H1 (cell line): ENCODE measurements around the gene FCN2. TPM values are rescaled to one million over a fixed set of nuclear protein-coding genes. Genes with fewer than 3 reads are reported as not detected.

Experiments
- CBX5 ChIP-seq: fragments of 300-800, 300-1000 bp; sonication (generic); IDR thresholded peaks from 2 replicates; pipeline ENCODE4 v1.7.1; 2016; ENCODE audit warnings: antibody characterized with exemption, low read length, low read depth
- EZH2 ChIP-seq: fragments of 200-600 bp; sonication (generic); IDR thresholded peaks from 2 replicates; pipeline ENCODE4 v1.7.1; 2012; ENCODE audit warnings: low read depth, mild to moderate bottlenecking, moderate library complexity, low read length, inconsistent platforms; ENCODE audit not compliant: severe bottlenecking
- polyA plus RNA-seq, 7 experiments: library from polyadenylated mRNA; depleted of rRNA in 3 of 7; stranded (reverse) in 5 of 7; unstranded in 2 of 7; fragments of >200 nt in 5 of 7; fragments of 200-250 nt in 2 of 7; gene quantifications; 1 replicate in 5 of 7; 2 replicates in 1 of 7; 4 replicates in 1 of 7; pipeline versions ENCODE4 v1.2.1 to v1.2.3, GENCODE V29; 2011 to 2013; ENCODE audit warnings: missing spikeins in 2 of 7, mixed read lengths in 2 of 7
- total RNA-seq: library from RNA; stranded (reverse); fragmentation: NEBNext Ultra II Directional; extraction: Animal tissue kit (Norgen Biotek cat#: 25700); gene quantifications from 2 replicates; pipeline ENCODE4 v1.2.1, GENCODE V29; 2021
- TF ChIP-seq, protein P1 (sequence below): fragments of 300-600 bp; sonication (generic); IDR thresholded peaks from 2 replicates; pipeline ENCODE4 v1.7.1; 2012; ENCODE audit warnings: low read length, moderate library complexity, mild to moderate bottlenecking, inconsistent platforms; ENCODE audit not compliant: insufficient replicate concordance

The FCN2 gene
- total and polyA plus RNA-seq, 2 of the 8 experiments (the other 6 are each of a cell fraction or from before 2014, with no cell fraction given) = not detected

DNA sequence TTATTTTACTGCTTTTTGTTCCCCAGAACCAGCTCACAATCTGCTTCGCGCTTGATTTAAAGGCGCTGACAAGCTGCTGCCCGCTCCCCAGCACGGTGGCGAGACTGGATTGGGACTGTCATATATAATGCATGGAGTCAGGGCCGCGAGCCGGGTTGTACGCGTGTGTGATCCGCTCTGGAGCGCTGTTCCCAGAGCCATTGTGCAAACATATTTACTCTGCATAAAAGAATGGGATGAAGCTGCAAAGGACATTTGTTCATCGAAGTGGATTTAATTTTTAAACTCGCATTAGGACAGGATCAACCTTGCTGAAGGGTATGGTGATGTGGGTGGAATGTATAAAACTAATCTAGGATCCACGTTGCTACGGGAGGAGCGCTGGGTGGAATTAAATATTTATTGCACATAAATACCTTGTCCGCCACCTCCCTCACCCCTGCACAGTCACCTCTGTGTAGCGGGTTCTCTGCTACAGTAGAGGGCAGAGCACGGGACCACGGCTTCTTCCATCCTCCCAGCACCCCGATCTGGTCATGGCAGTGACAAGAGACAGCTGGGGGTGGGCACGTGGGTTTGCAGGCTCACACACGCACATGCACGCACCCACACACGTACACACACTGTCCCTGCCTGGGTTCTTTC is 55.2 kb downstream of the FCN2 start (continued):
- TF ChIP-seq, protein P1, sequence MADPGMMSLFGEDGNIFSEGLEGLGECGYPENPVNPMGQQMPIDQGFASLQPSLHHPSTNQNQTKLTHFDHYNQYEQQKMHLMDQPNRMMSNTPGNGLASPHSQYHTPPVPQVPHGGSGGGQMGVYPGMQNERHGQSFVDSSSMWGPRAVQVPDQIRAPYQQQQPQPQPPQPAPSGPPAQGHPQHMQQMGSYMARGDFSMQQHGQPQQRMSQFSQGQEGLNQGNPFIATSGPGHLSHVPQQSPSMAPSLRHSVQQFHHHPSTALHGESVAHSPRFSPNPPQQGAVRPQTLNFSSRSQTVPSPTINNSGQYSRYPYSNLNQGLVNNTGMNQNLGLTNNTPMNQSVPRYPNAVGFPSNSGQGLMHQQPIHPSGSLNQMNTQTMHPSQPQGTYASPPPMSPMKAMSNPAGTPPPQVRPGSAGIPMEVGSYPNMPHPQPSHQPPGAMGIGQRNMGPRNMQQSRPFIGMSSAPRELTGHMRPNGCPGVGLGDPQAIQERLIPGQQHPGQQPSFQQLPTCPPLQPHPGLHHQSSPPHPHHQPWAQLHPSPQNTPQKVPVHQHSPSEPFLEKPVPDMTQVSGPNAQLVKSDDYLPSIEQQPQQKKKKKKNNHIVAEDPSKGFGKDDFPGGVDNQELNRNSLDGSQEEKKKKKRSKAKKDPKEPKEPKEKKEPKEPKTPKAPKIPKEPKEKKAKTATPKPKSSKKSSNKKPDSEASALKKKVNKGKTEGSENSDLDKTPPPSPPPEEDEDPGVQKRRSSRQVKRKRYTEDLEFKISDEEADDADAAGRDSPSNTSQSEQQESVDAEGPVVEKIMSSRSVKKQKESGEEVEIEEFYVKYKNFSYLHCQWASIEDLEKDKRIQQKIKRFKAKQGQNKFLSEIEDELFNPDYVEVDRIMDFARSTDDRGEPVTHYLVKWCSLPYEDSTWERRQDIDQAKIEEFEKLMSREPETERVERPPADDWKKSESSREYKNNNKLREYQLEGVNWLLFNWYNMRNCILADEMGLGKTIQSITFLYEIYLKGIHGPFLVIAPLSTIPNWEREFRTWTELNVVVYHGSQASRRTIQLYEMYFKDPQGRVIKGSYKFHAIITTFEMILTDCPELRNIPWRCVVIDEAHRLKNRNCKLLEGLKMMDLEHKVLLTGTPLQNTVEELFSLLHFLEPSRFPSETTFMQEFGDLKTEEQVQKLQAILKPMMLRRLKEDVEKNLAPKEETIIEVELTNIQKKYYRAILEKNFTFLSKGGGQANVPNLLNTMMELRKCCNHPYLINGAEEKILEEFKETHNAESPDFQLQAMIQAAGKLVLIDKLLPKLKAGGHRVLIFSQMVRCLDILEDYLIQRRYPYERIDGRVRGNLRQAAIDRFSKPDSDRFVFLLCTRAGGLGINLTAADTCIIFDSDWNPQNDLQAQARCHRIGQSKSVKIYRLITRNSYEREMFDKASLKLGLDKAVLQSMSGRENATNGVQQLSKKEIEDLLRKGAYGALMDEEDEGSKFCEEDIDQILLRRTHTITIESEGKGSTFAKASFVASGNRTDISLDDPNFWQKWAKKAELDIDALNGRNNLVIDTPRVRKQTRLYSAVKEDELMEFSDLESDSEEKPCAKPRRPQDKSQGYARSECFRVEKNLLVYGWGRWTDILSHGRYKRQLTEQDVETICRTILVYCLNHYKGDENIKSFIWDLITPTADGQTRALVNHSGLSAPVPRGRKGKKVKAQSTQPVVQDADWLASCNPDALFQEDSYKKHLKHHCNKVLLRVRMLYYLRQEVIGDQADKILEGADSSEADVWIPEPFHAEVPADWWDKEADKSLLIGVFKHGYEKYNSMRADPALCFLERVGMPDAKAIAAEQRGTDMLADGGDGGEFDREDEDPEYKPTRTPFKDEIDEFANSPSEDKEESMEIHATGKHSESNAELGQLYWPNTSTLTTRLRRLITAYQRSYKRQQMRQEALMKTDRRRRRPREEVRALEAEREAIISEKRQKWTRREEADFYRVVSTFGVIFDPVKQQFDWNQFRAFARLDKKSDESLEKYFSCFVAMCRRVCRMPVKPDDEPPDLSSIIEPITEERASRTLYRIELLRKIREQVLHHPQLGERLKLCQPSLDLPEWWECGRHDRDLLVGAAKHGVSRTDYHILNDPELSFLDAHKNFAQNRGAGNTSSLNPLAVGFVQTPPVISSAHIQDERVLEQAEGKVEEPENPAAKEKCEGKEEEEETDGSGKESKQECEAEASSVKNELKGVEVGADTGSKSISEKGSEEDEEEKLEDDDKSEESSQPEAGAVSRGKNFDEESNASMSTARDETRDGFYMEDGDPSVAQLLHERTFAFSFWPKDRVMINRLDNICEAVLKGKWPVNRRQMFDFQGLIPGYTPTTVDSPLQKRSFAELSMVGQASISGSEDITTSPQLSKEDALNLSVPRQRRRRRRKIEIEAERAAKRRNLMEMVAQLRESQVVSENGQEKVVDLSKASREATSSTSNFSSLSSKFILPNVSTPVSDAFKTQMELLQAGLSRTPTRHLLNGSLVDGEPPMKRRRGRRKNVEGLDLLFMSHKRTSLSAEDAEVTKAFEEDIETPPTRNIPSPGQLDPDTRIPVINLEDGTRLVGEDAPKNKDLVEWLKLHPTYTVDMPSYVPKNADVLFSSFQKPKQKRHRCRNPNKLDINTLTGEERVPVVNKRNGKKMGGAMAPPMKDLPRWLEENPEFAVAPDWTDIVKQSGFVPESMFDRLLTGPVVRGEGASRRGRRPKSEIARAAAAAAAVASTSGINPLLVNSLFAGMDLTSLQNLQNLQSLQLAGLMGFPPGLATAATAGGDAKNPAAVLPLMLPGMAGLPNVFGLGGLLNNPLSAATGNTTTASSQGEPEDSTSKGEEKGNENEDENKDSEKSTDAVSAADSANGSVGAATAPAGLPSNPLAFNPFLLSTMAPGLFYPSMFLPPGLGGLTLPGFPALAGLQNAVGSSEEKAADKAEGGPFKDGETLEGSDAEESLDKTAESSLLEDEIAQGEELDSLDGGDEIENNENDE = no peak
- TF ChIP-seq EZH2 (no peak), CBX5 (no peak)
